Stimulated activated CD8-positive, alpha-beta memory T cell treated with anti-CD3 and anti-CD28 coated beads, Interleukin-4, amount 100 ng/mL, for 48 hours (primary cell): Measurements from ENCODE around the gene TEKT1.
"Not testable (repeated sequence)": the region's sequence is repeated elsewhere in the genome, so short reads cannot be mapped to it uniquely, and the experiment has no call there.

Source experiments
- DNase-seq: peaks from one replicate; pipeline ENCODE4 v3.0.0-alpha.2; 2020

TEKT1 gene

DNA sequence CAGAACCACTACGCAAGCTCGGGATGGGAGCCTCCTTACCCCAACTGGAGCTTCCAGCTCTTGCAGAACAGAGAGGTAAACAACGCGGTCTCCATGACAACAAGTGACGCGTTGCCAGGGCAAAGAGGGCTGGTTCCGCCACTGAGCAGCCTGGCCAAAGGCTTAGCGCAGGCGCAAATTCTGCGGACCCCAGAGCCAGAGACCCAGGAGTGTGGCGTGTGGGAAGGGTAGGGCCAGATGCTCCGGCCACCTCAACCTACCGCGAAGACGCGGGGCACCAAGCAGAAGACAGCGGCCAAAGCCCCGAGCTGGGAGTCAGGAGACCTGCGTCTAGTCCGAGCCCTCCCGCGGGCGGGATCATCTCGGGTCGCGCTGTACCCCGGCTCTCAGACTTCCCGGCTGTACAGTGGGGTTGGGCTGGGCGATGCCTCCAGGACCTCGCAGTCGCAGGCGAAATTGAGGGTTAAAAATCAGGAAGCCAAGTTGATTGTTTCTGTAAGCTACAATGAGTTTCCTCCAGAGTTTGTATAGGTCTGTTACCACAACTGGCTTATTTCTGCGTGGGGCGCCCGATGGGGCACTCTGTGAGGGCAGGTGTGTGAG lies at the start of gene TEKT1:
TEKT1 (minus strand) TSS at position 69 of the 603 bp plus-strand sequence. CDS start 1,353 bp downstream, outside the sequence.
- peak; percentile 77 for DNase-seq

DNA sequence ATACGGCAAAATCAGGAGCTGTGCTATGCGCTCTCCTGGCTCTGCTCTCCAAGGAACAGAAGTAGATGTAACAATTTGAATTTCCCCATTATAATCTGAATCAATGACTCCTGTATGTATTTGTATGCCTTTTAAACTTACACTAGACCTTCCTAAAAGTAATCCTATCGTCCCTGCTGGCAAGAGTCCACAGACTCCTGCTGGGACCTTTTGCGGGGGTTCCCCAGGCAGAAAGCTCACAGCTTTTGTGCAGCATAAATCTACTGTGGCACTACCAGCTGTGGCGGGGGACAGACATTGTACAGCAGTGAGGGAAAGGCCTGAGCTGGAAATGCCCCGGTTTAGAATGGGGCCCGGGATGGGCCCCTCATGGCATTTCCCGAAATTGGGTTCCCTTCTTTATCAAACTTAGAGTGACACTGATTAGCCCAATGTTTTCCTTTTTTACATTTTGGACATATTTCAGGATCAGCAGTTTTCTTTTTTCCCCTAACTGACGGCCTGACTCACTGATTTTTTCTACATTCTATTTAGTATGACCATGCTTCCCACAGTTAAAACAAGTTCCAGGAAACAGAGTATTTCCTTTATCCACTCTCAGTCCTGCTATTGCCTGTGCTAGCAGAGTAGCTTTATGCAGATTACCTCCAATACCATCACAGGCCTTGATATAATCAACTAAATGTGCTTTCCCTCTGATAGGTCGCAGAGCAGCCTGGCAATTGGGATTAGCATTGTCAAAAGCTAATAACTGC lies 47.9 kb upstream of the TEKT1 start:
- DNase-seq, result not testable (repeated sequence)

DNA sequence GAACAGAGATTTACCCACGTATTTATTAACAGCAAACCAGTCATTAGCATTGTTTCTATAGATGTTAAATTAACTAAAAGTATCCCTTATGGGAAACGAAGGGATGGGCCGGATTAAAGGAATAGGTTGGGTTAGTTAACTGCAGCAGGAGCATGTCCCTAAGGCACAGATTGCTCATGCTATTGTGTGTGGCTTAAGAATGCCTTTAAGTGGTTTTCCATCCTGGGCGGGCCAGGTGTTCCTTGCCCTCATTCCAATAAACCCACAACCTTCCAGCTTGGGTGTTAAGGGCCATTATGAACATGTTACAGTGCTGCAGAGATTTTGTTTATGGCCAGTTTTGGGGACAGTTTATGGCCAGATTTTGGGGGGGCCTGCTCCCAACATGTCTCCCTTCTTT lies 43.7 kb upstream of the TEKT1 start:
- DNase-seq, result not testable (repeated sequence)

- no peak for DNase-seq
These were observed 41.4 kb upstream of the TEKT1 start for GRCh38 chr17:6872936-6873335.

DNA sequence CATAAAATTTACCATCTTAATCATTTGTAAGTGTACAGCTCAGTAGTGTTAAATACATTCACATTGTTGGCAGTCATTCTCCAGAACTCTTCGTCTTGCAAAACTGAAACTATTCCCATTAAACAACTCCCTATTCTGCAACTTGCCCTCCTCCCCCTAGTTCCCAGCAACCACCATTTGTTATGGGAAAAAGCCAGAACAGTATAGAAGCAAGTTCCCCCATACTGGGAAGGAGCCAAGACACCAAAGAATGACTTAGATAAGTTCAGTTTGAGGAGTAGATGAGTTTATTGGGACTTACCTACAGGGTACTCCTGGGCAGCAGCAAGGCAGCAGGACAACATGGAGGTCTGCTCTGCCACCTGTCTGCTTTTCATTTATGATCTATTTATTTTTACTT lies 39.3 kb upstream of the TEKT1 start:
- no peak for DNase-seq

DNA sequence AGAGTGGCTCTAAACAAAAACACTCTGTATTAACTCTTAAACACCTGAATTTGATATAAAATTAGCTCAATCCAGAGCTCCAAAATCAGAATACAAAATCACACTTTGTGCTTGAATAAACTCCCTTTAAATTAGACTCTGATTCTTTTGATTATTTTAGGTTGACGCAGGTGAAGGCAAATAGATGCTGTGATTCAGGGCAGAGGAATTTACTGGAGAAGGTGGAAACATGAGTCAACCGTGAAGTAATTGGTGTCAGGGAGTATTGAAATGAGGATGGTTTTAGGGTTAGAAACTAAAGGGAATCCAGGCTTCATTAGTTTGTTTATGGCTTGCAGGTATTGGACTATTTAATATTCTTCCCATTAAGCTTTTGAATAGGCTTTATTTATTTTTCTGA lies 37.1 kb upstream of the TEKT1 start:
- DNase-seq, result no peak

- DNase-seq, result no peak
These were observed 36.3 kb upstream of the TEKT1 start for GRCh38 chr17:6867849-6868248.

GRCh38 chr17:6862825-6863224 lies 31.3 kb upstream of the TEKT1 start:
- DNase-seq, result peak; percentile 29

DNA sequence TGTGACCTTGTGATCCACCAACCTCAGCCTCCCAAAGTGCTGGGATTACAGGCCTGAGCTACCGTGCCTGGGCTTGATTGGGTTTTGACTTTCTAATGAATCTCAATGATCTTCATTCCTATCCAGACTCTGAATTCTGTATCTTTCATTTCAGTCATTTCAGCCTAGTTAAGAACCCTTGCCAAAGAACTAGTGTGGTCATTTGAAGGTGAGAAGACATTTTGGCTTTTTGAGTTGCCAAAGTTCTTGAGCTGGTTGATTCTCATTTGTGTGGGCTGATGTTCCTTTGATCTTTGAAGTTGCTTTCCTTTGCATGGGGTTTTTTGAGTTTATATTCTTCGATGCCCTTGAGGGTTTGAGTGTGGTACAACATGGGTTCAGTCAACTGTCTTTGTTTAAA lies 30.6 kb upstream of the TEKT1 start:
- no peak for DNase-seq

DNA sequence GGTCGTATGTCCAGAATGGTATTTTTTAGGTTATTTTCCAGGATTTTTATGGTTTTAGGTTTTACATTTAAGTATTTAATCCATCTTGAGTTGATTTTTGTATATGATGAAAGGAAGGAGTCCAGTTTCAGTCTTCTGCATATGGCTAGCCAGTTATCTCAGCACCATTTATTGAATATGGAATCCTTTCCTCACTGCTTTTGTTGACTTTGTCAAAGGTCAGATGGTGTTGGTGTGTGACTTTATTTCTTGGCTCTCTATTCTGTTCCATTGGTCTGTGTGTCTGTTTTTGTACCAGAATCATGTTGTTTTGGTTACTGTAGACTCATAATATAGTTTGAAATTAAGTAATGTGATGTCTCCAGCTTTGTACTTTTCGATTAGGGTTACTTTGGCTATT lies 26.4 kb upstream of the TEKT1 start:
- no peak for DNase-seq

- DNase-seq, result no peak
These were observed 25.8 kb upstream of the TEKT1 start for GRCh38 chr17:6857336-6857735.

- DNase-seq, result no peak
These were observed 24.5 kb upstream of the TEKT1 start for GRCh38 chr17:6856051-6856450.

- peak; percentile 31 for DNase-seq
These were observed 22.4 kb upstream of the TEKT1 start for GRCh38 chr17:6853764-6854442.

DNA sequence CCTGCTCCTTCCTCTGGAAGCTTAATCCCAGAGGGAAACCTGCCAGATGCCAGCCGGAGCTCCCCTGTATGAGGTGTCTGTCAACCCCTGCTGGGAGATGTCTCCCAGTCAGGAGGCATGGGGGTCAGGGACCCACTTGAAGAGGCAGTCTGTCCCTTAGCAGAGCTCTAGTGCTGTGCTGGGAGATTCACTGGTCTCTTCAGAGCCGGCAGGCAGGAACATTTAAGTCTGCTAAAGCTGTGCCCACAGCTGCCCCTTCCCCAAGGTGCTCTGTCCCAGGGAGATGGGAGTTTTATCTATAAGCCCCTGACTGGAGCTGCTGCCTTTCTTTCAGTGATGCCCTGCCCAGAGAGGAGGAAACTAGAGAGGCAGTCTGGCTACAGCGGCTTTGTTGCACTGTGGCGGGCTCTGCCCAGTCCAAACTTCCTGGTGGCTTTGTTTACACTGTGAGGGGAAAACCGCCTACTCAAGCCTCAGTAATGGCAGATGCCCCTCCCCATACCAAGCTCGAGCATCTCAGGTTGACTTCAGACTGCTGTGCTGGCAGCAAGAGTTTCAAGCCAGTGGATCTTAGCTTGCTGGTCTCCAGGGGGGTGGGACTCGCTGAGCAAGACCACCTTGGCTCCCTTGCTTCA lies 17.1 kb upstream of the TEKT1 start:
- DNase-seq, result not testable (repeated sequence)

GRCh38 chr17:6846138-6846537 lies 14.6 kb upstream of the TEKT1 start:
- not testable (repeated sequence) for DNase-seq

GRCh38 chr17:6844406-6844805 lies 12.9 kb upstream of the TEKT1 start:
- DNase-seq, result not testable (repeated sequence)

- DNase-seq, result no peak
These were observed 11.8 kb upstream of the TEKT1 start for GRCh38 chr17:6843241-6843880.

DNA sequence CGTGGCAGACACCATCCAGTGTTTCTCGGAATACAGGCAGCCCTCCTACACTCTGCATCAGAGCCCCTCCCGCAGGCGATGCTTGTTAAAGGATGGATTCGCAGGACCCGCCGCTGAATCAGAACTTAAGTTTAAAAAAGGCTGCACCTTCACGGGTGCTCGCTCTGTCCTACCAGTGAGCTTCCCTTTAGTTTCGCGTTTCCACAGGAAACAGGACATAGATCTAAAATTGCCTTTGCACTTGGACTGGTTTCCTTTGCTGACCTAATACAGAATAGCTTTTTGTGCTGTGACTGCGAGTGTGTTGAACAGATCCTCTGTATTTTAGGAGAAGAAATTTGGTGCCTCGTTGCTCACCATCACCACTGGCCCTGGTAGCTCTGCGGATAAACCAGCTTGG lies 10.2 kb upstream of the TEKT1 start:
- not testable (repeated sequence) for DNase-seq

DNA sequence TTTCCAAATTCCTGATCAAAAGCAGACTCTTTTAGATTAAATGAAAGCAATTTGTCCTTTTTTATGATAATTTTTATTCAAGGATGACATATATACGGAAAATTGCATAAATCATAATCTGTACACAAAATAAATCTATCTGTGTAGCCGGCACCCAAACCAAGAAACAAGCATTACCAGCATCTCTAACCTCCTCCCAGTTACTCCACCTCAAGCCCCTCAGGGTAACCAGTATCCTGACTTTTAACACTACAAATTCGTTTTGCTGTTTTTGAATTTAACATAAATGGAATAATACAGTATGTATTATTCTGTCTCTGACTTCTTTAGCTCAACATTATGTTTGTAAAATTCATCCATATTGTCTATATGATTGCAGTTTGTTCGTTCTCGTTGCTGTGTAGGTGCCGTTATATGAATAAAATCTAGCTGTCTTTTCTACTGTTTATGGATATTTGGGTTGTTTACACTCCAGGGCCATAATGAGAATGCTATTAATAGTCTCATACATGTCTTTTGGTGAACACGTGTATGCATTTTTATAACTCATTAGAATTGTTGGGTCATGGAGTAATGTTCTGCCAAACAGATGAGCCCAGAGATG lies 1.0 kb downstream of the TEKT1 start:
- no peak for DNase-seq

GRCh38 chr17:6823011-6823442 lies 8.5 kb downstream of the TEKT1 start:
- DNase-seq, result no peak

DNA sequence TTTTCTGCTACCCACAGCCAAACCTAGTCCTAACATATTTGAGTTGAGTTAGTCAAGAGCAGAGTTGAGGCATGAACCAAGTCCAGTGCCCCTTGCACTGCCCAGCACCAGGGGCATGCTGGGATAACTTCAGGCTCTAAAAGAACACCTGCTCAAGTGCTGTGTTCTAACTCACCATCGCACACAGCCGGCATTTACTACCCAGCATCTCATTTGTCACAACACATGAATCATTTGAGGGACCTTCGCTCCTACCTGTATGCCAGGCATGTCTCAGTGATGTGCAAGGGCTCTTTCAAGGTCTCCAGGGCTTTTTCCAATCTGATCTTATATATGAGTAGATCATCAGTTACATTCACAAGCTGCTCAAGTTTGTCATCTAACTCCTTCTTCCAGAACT lies 12.6 kb downstream of the TEKT1 start:
- no peak for DNase-seq

- not testable (repeated sequence) for DNase-seq
These were observed 15.2 kb downstream of the TEKT1 start for GRCh38 chr17:6816368-6816767.

DNA sequence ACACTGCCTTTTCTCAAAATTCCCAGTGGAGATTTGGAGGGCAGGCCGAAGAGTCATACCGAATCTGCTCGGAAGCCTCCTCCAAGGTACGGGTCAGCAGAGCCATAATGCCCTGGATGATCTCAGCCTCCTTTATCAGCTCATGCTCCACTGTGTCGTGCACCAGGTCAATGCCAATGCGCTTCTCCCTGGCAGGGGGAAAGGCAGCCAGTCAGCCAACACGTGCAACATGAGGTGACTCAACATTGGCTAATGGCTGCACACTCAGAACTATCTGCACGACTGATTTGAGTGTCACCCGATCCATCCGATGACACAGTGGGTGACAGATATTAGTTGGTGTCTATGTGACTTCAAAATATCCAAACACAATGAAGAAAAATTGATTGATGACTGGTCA lies 15.8 kb downstream of the TEKT1 start:
- no peak for DNase-seq
